SW 1271 (cell line): Measurements from ENCODE around the gene ERC2.

Source experiments
- DNase-seq, 2 experiments: peaks; one replicate each; lab custom pipeline; 2025; lab: John Stamatoyannopoulos, UW

The ERC2 gene

GRCh38 chr3:55556619-55557537 lies 911.4 kb downstream of the ERC2 start:
- no peak for DNase-seq

GRCh38 chr3:55555873-55556618 lies 912.2 kb downstream of the ERC2 start:
- DNase-seq: no peak

- DNase-seq: no peak
Measured at GRCh38 chr3:55554634-55555425, 913.4 kb downstream of the ERC2 start.

GRCh38 chr3:55551644-55552043 lies 916.6 kb downstream of the ERC2 start:
- no peak for DNase-seq

GRCh38 chr3:55549177-55549576 lies 919.1 kb downstream of the ERC2 start:
- no peak for DNase-seq

- no peak for DNase-seq
Measured at GRCh38 chr3:55546866-55547669, 921.2 kb downstream of the ERC2 start.

GRCh38 chr3:55545995-55546394 lies 922.3 kb downstream of the ERC2 start:
- DNase-seq: no peak

GRCh38 chr3:55544219-55544618 lies 924.0 kb downstream of the ERC2 start:
- no peak for DNase-seq

- DNase-seq: no peak
Measured at GRCh38 chr3:55543181-55543614, 925.1 kb downstream of the ERC2 start.

- DNase-seq: no peak
Measured at GRCh38 chr3:55541456-55541855, 926.8 kb downstream of the ERC2 start.

GRCh38 chr3:55541016-55541415 lies 927.3 kb downstream of the ERC2 start:
- DNase-seq: no peak

GRCh38 chr3:55540579-55540978 lies 927.7 kb downstream of the ERC2 start:
- no peak for DNase-seq

GRCh38 chr3:55538158-55538557 lies 930.1 kb downstream of the ERC2 start:
- no peak for DNase-seq

GRCh38 chr3:55537563-55537962 lies 930.7 kb downstream of the ERC2 start:
- no peak for DNase-seq

GRCh38 chr3:55537129-55537528 lies 931.1 kb downstream of the ERC2 start:
- DNase-seq: no peak

GRCh38 chr3:55534876-55535275 lies 933.4 kb downstream of the ERC2 start:
- no peak for DNase-seq

GRCh38 chr3:55532806-55533205 lies 935.5 kb downstream of the ERC2 start:
- DNase-seq: no peak

- DNase-seq: no peak
Measured at GRCh38 chr3:55531321-55531720, 936.9 kb downstream of the ERC2 start.

- DNase-seq: no peak
Measured at GRCh38 chr3:55527361-55527760, 940.9 kb downstream of the ERC2 start.

- DNase-seq: no peak
Measured at GRCh38 chr3:55526332-55527030, 941.8 kb downstream of the ERC2 start.

- DNase-seq: no peak
Measured at GRCh38 chr3:55525436-55525835, 942.8 kb downstream of the ERC2 start.
